H9 (cell line): ENCODE measurements around the gene TLR3. TPM values are rescaled to one million over a fixed set of nuclear protein-coding genes. Genes with fewer than 3 reads are reported as not detected.

Source experiments
- DNase-seq: peaks from one replicate; pipeline ENCODE4 v3.0.0-alpha.2; 2017
- H2AFZ ChIP-seq: one replicate; pipeline ENCODE4 v1.6.1; 2013; ENCODE audit warnings: mild to moderate bottlenecking, low read length, control low read depth, moderate library complexity
- H2AK5ac ChIP-seq: 2 replicates; pipeline ENCODE4 v1.6.1; 2013; ENCODE audit warnings: low read length, control low read depth, mixed read lengths; ENCODE audit not compliant: insufficient read length
- H2BK120ac ChIP-seq: one replicate; pipeline ENCODE4 v1.6.1; 2013; ENCODE audit warnings: low read depth, mild to moderate bottlenecking, low read length, control low read depth, inconsistent platforms; ENCODE audit not compliant: poor library complexity, severe bottlenecking
- H2BK12ac ChIP-seq: 2 replicates; pipeline ENCODE4 v1.6.1; 2013; ENCODE audit warnings: low read length, control low read depth, mixed read lengths, low read depth; ENCODE audit not compliant: insufficient read length
- H2BK15ac ChIP-seq: 2 replicates; pipeline ENCODE4 v1.6.1; 2013; ENCODE audit warnings: low read depth, low read length, control low read depth
- H2BK20ac ChIP-seq: one replicate; pipeline ENCODE4 v1.6.1; 2013; ENCODE audit warnings: low read depth, mild to moderate bottlenecking, low read length, control low read depth, inconsistent platforms; ENCODE audit not compliant: poor library complexity, severe bottlenecking
- H2BK5ac ChIP-seq: 2 replicates; pipeline ENCODE4 v1.6.1; 2013; ENCODE audit warnings: low read length, control low read depth, mixed read lengths; ENCODE audit not compliant: insufficient read length
- H3K14ac ChIP-seq: 2 replicates; pipeline ENCODE4 v1.6.1; 2013; ENCODE audit warnings: low read length, control low read depth; ENCODE audit not compliant: insufficient read depth
- H3K18ac ChIP-seq: 2 replicates; pipeline ENCODE4 v1.6.1; 2013; ENCODE audit warnings: low read depth, mild to moderate bottlenecking, mixed read lengths, low read length, control low read depth; ENCODE audit not compliant: insufficient read length
- H3K23ac ChIP-seq: 2 replicates; pipeline ENCODE4 v1.6.1; 2013; ENCODE audit warnings: low read length, control low read depth, mixed read lengths, low read depth; ENCODE audit not compliant: insufficient read length
- H3K23me2 ChIP-seq: 2 replicates; pipeline ENCODE4 v1.6.1; 2013; ENCODE audit warnings: low read depth, mild to moderate bottlenecking, mixed read lengths, low read length, control low read depth; ENCODE audit not compliant: insufficient read length, poor library complexity, severe bottlenecking
- H3K27ac ChIP-seq: 2 replicates; pipeline ENCODE4 v1.5.1; 2013; ENCODE audit warnings: low read length, control low read depth, mixed read lengths, low read depth; ENCODE audit not compliant: insufficient read length
- H3K27me3 ChIP-seq: 2 replicates; pipeline ENCODE4 v1.6.1; 2013; ENCODE audit warnings: low read length, control low read depth, inconsistent platforms; ENCODE audit not compliant: insufficient read depth
- H3K4ac ChIP-seq: 2 replicates; pipeline ENCODE4 v1.6.1; 2013; ENCODE audit warnings: low read depth, mild to moderate bottlenecking, control low read depth, inconsistent platforms, low read length, moderate library complexity
- H3K4me1 ChIP-seq: 2 replicates; pipeline ENCODE4 v1.6.1; 2013; ENCODE audit warnings: low read length, control low read depth, inconsistent platforms; ENCODE audit not compliant: insufficient read depth
- H3K4me2 ChIP-seq: 2 replicates; pipeline ENCODE4 v1.6.1; 2013; ENCODE audit warnings: low read length, control low read depth, mixed read lengths; ENCODE audit not compliant: insufficient read length, insufficient read depth
- H3K56ac ChIP-seq: 2 replicates; pipeline ENCODE4 v1.6.1; 2013; ENCODE audit warnings: low read depth, mild to moderate bottlenecking, mixed read lengths, low read length, control low read depth; ENCODE audit not compliant: insufficient read length
- H3K79me1 ChIP-seq: 2 replicates; pipeline ENCODE4 v1.6.1; 2013; ENCODE audit warnings: low read depth, mild to moderate bottlenecking, moderate library complexity, low read length, control low read depth, inconsistent platforms; ENCODE audit not compliant: insufficient read depth, poor library complexity, severe bottlenecking
- H3K79me2 ChIP-seq: 2 replicates; pipeline ENCODE4 v1.6.1; 2013; ENCODE audit warnings: low read length, control low read depth, inconsistent platforms; ENCODE audit not compliant: insufficient read depth
- H3K9ac ChIP-seq: 2 replicates; pipeline ENCODE4 v1.6.1; 2013; ENCODE audit warnings: low read length, control low read depth, mixed read lengths; ENCODE audit not compliant: insufficient read length; ENCODE audit errors: extremely low read depth
- H3K9me3 ChIP-seq: one replicate; pipeline ENCODE4 v1.6.1; 2013; ENCODE audit warnings: low read depth, low read length, inconsistent platforms; ENCODE audit not compliant: control insufficient read depth
- H3T11ph ChIP-seq: one replicate; pipeline ENCODE4 v1.6.1; 2013; ENCODE audit warnings: mild to moderate bottlenecking, low read length, control low read depth, inconsistent platforms
- H4K20me1 ChIP-seq: one replicate; pipeline ENCODE4 v1.6.1; 2013; ENCODE audit not compliant: control insufficient read depth, insufficient read length, insufficient read depth
- H4K5ac ChIP-seq: 2 replicates; pipeline ENCODE4 v1.6.1; 2013; ENCODE audit warnings: low read depth, mild to moderate bottlenecking, mixed read lengths, low read length, control low read depth; ENCODE audit not compliant: insufficient read length
- H4K8ac ChIP-seq: replicated peaks from 2 replicates; pipeline ENCODE4 v1.6.1; 2013; ENCODE audit warnings: low read length, control low read depth, mixed read lengths, low read depth; ENCODE audit not compliant: insufficient read length
- H4K91ac ChIP-seq: 2 replicates; pipeline ENCODE4 v1.6.1; 2013; ENCODE audit warnings: low read depth, mild to moderate bottlenecking, moderate library complexity, mixed read lengths, low read length, control low read depth; ENCODE audit not compliant: insufficient read length
- H3K27ac Mint-ChIP-seq, 3 experiments: 2 replicates in 2 of 3; 3 replicates in 1 of 3; pipeline ENCODE4 v1.8.0; 2020 to 2021; ENCODE audit warnings: mixed read lengths in 3 of 3, mild to moderate bottlenecking in 1 of 3, moderate library complexity in 1 of 3
- H3K27me3 Mint-ChIP-seq: 2 replicates; pipeline ENCODE4 v1.8.0; 2021; ENCODE audit warnings: low read depth, mild to moderate bottlenecking, moderate library complexity, mixed read lengths
- H3K36me3 Mint-ChIP-seq, 3 experiments: 2 replicates in 2 of 3; 3 replicates in 1 of 3; pipeline ENCODE4 v1.8.0; 2020 to 2021; ENCODE audit warnings: low read depth in 3 of 3, mixed read lengths in 3 of 3; ENCODE audit not compliant: insufficient read depth in 1 of 3
- H3K4me1 Mint-ChIP-seq, 2 experiments: 2 replicates each; pipeline ENCODE4 v1.8.0; 2020; ENCODE audit warnings: mixed read lengths in 2 of 2
- H3K4me3 Mint-ChIP-seq, 2 experiments: 2 replicates in 1 of 2; 3 replicates in 1 of 2; pipeline ENCODE4 v1.8.0; 2020 to 2021; ENCODE audit warnings: mild to moderate bottlenecking in 2 of 2, mixed read lengths in 2 of 2, moderate library complexity in 1 of 2
- H3K9me3 Mint-ChIP-seq, 2 experiments: 2 replicates in 1 of 2; 3 replicates in 1 of 2; pipeline ENCODE4 v1.8.0; 2020; ENCODE audit warnings: mild to moderate bottlenecking in 2 of 2, mixed read lengths in 2 of 2, moderate library complexity in 1 of 2
- WGBS: extraction: QIAGEN DNeasy Blood & Tissue Kit; methylation state at CpG from one replicate; pipeline ENCODE4 v1.1.7; 2013; ENCODE audit warnings: missing lambda C conversion rate, low lambda C conversion rate, mixed read lengths; ENCODE audit not compliant: insufficient read length; ENCODE audit errors: extremely low coverage; 5-methylcytosine and 5-hydroxymethylcytosine counted together
- total RNA-seq: library from RNA; stranded (reverse); gene quantifications from 2 replicates; pipeline ENCODE4 v1.2.1, GENCODE V29; 2021
- TF ChIP-seq, protein P1 (sequence below): fragments of 200-600 bp; sonication (generic); conservative IDR thresholded peaks from 3 replicates; pipeline ENCODE4 v1.8.0; 2021; ENCODE audit warnings: antibody characterized with exemption, mild to moderate bottlenecking

Gene TLR3
- total RNA-seq, 1 experiment from 2014 or later: 0.92 TPM

GRCh38 chr4:186032259-186032658 lies 36.7 kb upstream of the TLR3 start:
- WGBS: no CpG with 5 or more reads among the region's 1 CpG
- TF ChIP-seq, protein P1, sequence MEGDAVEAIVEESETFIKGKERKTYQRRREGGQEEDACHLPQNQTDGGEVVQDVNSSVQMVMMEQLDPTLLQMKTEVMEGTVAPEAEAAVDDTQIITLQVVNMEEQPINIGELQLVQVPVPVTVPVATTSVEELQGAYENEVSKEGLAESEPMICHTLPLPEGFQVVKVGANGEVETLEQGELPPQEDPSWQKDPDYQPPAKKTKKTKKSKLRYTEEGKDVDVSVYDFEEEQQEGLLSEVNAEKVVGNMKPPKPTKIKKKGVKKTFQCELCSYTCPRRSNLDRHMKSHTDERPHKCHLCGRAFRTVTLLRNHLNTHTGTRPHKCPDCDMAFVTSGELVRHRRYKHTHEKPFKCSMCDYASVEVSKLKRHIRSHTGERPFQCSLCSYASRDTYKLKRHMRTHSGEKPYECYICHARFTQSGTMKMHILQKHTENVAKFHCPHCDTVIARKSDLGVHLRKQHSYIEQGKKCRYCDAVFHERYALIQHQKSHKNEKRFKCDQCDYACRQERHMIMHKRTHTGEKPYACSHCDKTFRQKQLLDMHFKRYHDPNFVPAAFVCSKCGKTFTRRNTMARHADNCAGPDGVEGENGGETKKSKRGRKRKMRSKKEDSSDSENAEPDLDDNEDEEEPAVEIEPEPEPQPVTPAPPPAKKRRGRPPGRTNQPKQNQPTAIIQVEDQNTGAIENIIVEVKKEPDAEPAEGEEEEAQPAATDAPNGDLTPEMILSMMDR: peak; percentile 57

More at GRCh38 chr4:186032259-186032658, 36.7 kb upstream of the TLR3 start:
- Histone ChIP-seq H3K18ac (no peak overlapping the region), H3K4me1 (peaks cover 20% of the 10 kb centered on the region; the same call in 1 of the 2 replicates), H3K23me2 (no peaks in the 10 kb centered on the region), H3K4me2 (no peak overlapping the region), H3K23ac (no peak overlapping the region), H2BK12ac (no peak overlapping the region), H3K9ac (no peak overlapping the region), H3K27me3 (no peaks in the 10 kb centered on the region), H3K27ac (no peak overlapping the region), H3K4ac (no peak overlapping the region), H3K79me1 (no peaks in the 10 kb centered on the region), H3K79me2 (no peaks in the 10 kb centered on the region), H3T11ph (no peak overlapping the region), H2AK5ac (no peak overlapping the region), H4K8ac (no peak overlapping the region), H2BK15ac (no peak overlapping the region), H4K20me1 (no peaks in the 10 kb centered on the region), H2BK120ac (no peak overlapping the region), H4K5ac (no peak overlapping the region), H4K91ac (no peak overlapping the region), H2BK5ac (no peak overlapping the region), H3K9me3 (peaks cover 27% of the 10 kb centered on the region), H2AFZ (no peak overlapping the region), H3K14ac (no peak overlapping the region), H3K56ac (no peak overlapping the region), H2BK20ac (no peak overlapping the region)
- Mint-ChIP-seq H3K27ac (peak overlapping the region in 2 of 3 experiments; percentile 37 to 68; a peak in 4 of 7 replicates), H3K9me3 (peaks cover 53 to 54% of the 10 kb centered on the region in 2 experiments), H3K4me1 (peaks cover 49 to 51% of the 10 kb centered on the region in 2 experiments), H3K27me3 (peaks cover 1% of the 10 kb centered on the region), H3K4me3 (no peak overlapping the region), H3K36me3 (peaks cover 25 to 59% (median 41%) of the 10 kb centered on the region in 3 experiments)
- DNase-seq: no peak
